HCT116 (cell line): ENCODE results near the gene MATK. TPM values are rescaled to one million over a fixed set of nuclear protein-coding genes. Genes with fewer than 3 reads are reported as not detected.

Source experiments
- ATAC-seq: fragments of 200-7000 bp; cut with Tn5 transposase; 2 replicates; pipeline ENCODE4 v1.9.1; 2020; ENCODE audit warnings: mild to moderate bottlenecking, moderate library complexity
- BruUV-seq: library from RNA; stranded (reverse); fragments of 400-500 nt; replicated peaks from 2 replicates; lab custom pipeline; 2021; lab: Mats Ljungman, UMichigan
- CTCF ChIA-PET: fragments of 300-600 bp; sonication (Branson Sonifier 250); formaldehyde crosslinking; loops from one replicate; lab custom pipeline; 2021; ENCODE audit warnings: antibody characterized with exemption; lab: Charles Lee
- POLR2A ChIA-PET: fragments of 300-600, 350-600 bp; sonication (Branson Sonifier 250); formaldehyde crosslinking; loops from one replicate; lab custom pipeline; 2021; ENCODE audit warnings: antibody characterized with exemption; lab: Charles Lee
- RAD21 ChIA-PET, 2 experiments: fragments of 300-600 bp; sonication (Branson Sonifier 250); formaldehyde crosslinking; loops; one replicate each; lab custom pipeline; 2023; ENCODE audit warnings: low total read pairs in 2 of 2; ENCODE audit not compliant: uncharacterized antibody in 2 of 2, unreplicated experiment in 2 of 2, low non-redundant PET in 1 of 2; lab: Charles Lee
- DNase-seq: peaks from one replicate; pipeline ENCODE4 v3.0.0-alpha.2; 2010; ENCODE audit warnings: low read depth, low spot score
- H2AFZ ChIP-seq: fragments of 200-600 bp; shearing (Covaris generic), sonication (generic); 2 replicates; pipeline ENCODE4 v1.6.1; 2017; ENCODE audit warnings: low read depth, mixed run types, mixed read lengths, antibody characterized with exemption, low read length; ENCODE audit not compliant: poor library complexity, severe bottlenecking
- H3K27ac ChIP-seq: 2 replicates; pipeline ENCODE4 v1.5.1; 2012; ENCODE audit warnings: low read depth, low read length
- H3K27me3 ChIP-seq: fragments of 200-600 bp; sonication (generic); 2 replicates; pipeline ENCODE4 v1.6.1; 2016; ENCODE audit warnings: mixed run types, low read length, mixed read lengths; ENCODE audit not compliant: insufficient read depth
- H3K36me3 ChIP-seq, 2 experiments: fragments of 200-500 bp in 1 of 2; fragments of 200-600 bp in 1 of 2; sonication (Bioruptor generic) in 1 of 2; sonication (generic) in 1 of 2; 2 replicates each; pipeline versions ENCODE4 v1.5.1 to v1.6.1; 2014 to 2016; ENCODE audit warnings: low read length in 2 of 2, inconsistent platforms in 1 of 2, mixed read lengths in 1 of 2, mixed run types in 1 of 2; ENCODE audit not compliant: insufficient read depth in 2 of 2, control insufficient read depth in 1 of 2
- H3K4me1 ChIP-seq, 2 experiments: fragments of 200-600 bp in 1 of 2; sonication (generic) in 1 of 2; 2 replicates each; pipeline versions ENCODE4 v1.5.1 to v1.6.1; 2012 to 2017; ENCODE audit warnings: low read length in 2 of 2, inconsistent platforms in 1 of 2, mild to moderate bottlenecking in 1 of 2, mixed read lengths in 1 of 2, mixed run types in 1 of 2, moderate library complexity in 1 of 2; ENCODE audit not compliant: insufficient read depth in 2 of 2, control insufficient read depth in 1 of 2
- H3K4me2 ChIP-seq: fragments of 200-600 bp; sonication (generic); 2 replicates; pipeline ENCODE4 v1.6.1; 2017; ENCODE audit warnings: mixed run types, low read length, mixed read lengths
- H3K4me3 ChIP-seq, 2 experiments: fragments of 200-600 bp in 1 of 2; sonication (generic) in 1 of 2; replicated peaks in 1 of 2; 2 replicates each; pipeline ENCODE4 v1.5.1; 2011 to 2016; ENCODE audit warnings: low read length in 2 of 2, control low read depth in 1 of 2, low read depth in 1 of 2, mild to moderate bottlenecking in 1 of 2, mixed read lengths in 1 of 2, mixed run types in 1 of 2
- H3K79me2 ChIP-seq: fragments of 200-600 bp; sonication (generic); 2 replicates; pipeline ENCODE4 v1.6.1; 2017; ENCODE audit warnings: mild to moderate bottlenecking, mixed run types, low read length, moderate library complexity, mixed read lengths; ENCODE audit not compliant: insufficient read depth
- H3K9ac ChIP-seq: fragments of 200-600 bp; sonication (generic); 2 replicates; pipeline ENCODE4 v1.6.1; 2016; ENCODE audit warnings: low read length, mixed read lengths
- H3K9me2 ChIP-seq: fragments of 200-600 bp; sonication (generic), shearing (Covaris generic); 2 replicates; pipeline ENCODE4 v1.6.1; 2017; ENCODE audit warnings: mixed run types, mild to moderate bottlenecking, moderate library complexity; ENCODE audit not compliant: insufficient read depth
- H3K9me3 ChIP-seq, 2 experiments: fragments of 200-500 bp in 1 of 2; fragments of 200-600 bp in 1 of 2; sonication (Bioruptor generic) in 1 of 2; sonication (generic) in 1 of 2; 2 replicates each; pipeline ENCODE4 v1.6.1; 2014 to 2017; ENCODE audit warnings: low read length in 2 of 2, mixed read lengths in 2 of 2, inconsistent platforms in 1 of 2, low read depth in 1 of 2, mild to moderate bottlenecking in 1 of 2, mixed run types in 1 of 2, moderate library complexity in 1 of 2; ENCODE audit not compliant: control insufficient read depth in 1 of 2, insufficient read depth in 1 of 2
- H4K20me1 ChIP-seq: fragments of 200-600 bp; sonication (generic), shearing (Covaris generic); 2 replicates; pipeline ENCODE4 v1.6.1; 2017; ENCODE audit warnings: mixed run types, mild to moderate bottlenecking, moderate library complexity; ENCODE audit not compliant: insufficient read depth
- CTCF ChIP-seq, 3 experiments: fragments of 200-600 bp in 1 of 3; sonication (generic) in 1 of 3; IDR thresholded peaks in 2 of 3; conservative IDR thresholded peaks in 1 of 3; 2 replicates each; pipeline ENCODE4 v1.5.1; 2012 to 2017; ENCODE audit warnings: low read depth in 2 of 3, low read length in 2 of 3, antibody characterized with exemption in 1 of 3, borderline replicate concordance in 1 of 3, control low read depth in 1 of 3, mild to moderate bottlenecking in 1 of 3, mixed read lengths in 1 of 3, mixed run types in 1 of 3, moderate library complexity in 1 of 3; ENCODE audit not compliant: insufficient read depth in 1 of 3
- EZH2phosphoT487 ChIP-seq: fragments of 200-600 bp; IDR thresholded peaks from 2 replicates; pipeline ENCODE4 v1.6.1; 2018; ENCODE audit warnings: antibody characterized with exemption, borderline replicate concordance
- FOSL1 ChIP-seq: IDR thresholded peaks from 2 replicates; pipeline ENCODE4 v1.6.1; 2012; ENCODE audit warnings: low read depth
- SIN3A ChIP-seq: IDR thresholded peaks from 2 replicates; pipeline ENCODE4 v1.6.1; 2012; ENCODE audit warnings: low read depth
- intact Hi-C: fragments of 100-400 bp; cut with micrococcal nuclease; formaldehyde crosslinking; loops from 2 replicates; pipeline ENCODE4 v1.10.0; 2022
- total RNA-seq: library from RNA; stranded (reverse); gene quantifications from one replicate; pipeline ENCODE4 v1.2.1, GENCODE V29; 2021; ENCODE audit not compliant: unreplicated experiment

Gene MATK
- total RNA-seq, 1 experiment from 2014 or later: not detected

- Histone ChIP-seq H3K4me1 (peaks cover 6 to 14% of the 10 kb centered on the region in 2 experiments; a peak in 2 of 4 replicates), H3K36me3 (peaks cover 2 to 14% of the 10 kb centered on the region in 2 experiments; a peak in 2 of 4 replicates), H3K9ac (peak overlapping the region; percentile 85), H3K27me3 (no peaks in the 10 kb centered on the region), H3K79me2 (peaks cover 32% of the 10 kb centered on the region), H3K4me2 (peak overlapping the region; percentile 86), H3K4me3 (peak overlapping the region; percentile 77 to 99), H4K20me1 (no peaks in the 10 kb centered on the region), H2AFZ (peak overlapping the region; percentile 62), H3K27ac (peak overlapping the region; percentile 93), H3K9me3 (no peaks in the 10 kb centered on the region), H3K9me2 (no peaks in the 10 kb centered on the region)
- DNase-seq: no peak
- CTCF ChIA-PET: interaction anchor here (0.6 to 2.4 kb wide), 13 partner anchors 15 to 446 kb away, joined by 3 to 20 read pairs (median 4); no protein-coding TSS in a partner anchor
- ATAC-seq: no peak
- POLR2A ChIA-PET: interaction anchor here (0.8 to 2.2 kb wide), 13 partner anchors 9 to 486 kb away, joined by 3 to 10 read pairs (median 5); partner anchors contain the start of genes EEF2 and TJP3
- BruUV-seq: no TSS peak
- intact Hi-C loops: loop anchor here (1.0 to 5.0 kb wide), 2 partner anchors 34 to 60 kb away; no protein-coding TSS in a partner anchor
- RAD21 ChIA-PET: interaction anchor here in 1 of 2 experiments (1.0 kb wide), 1 partner anchor 86 kb away, joined by 3 read pairs; no protein-coding TSS in a partner anchor
- TF ChIP-seq FOSL1 (no peak), SIN3A (no peak), CTCF (IDR thresholded peaks at IDR 0.05 in 2 of 3, conservative IDR thresholded peaks at IDR 0.05 in 1 of 3; ENCODE audit: borderline replicate concordance in 1 of 3, insufficient read depth in 1 of 3, low read depth in 2 of 3, low read length in 2 of 3) (no peak), EZH2phosphoT487 (no peak)
Observed at GRCh38 chr19:3762130-3762473, 24.1 kb downstream of the MATK start.
